Measurements from ENCODE around the gene ELFN1. TPM values are rescaled to one million over a fixed set of nuclear protein-coding genes. Genes with fewer than 3 reads are reported as not detected.

The ELFN1 gene
- total and polyA plus RNA-seq, 2 donors from 2014 or later = 3.5 to 3.8 TPM

DNA sequence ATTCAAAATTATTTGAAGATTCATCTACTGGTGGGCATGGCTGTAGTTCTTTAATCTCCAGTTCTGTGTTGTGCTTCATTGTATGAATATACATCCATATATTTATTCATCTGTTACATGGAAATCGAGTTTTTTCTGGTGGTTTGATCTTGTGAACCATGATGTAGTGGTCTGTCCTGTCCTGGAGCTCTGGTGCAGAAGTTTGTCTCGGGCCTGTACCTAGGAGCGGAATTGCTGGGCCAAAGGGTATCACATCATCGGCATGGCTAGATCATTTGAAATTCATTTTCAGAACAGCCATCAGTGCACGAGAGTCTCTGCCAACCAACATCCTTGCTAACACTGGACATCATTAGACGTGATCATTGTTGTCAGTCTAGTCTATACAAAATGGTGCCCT lies 107.0 kb downstream of the ELFN1 start:
- H3K9me3 ChIP-seq (ENCODE audit: control insufficient read depth in 2 of 3, insufficient read depth in 1 of 3, low read length in 3 of 3) = peaks cover 0 to 7% (median 0%) of the 10 kb centered on the region in 3 donors
- no peak overlapping the region for H3K27ac ChIP-seq (ENCODE audit: low read depth in 2 of 2, low read length in 2 of 2)
- no peaks in the 10 kb centered on the region for H3K36me3 ChIP-seq (ENCODE audit: control insufficient read depth in 2 of 3, insufficient read depth in 3 of 3, low read length in 3 of 3)
- FAIRE-seq (no peak), DNase-seq (peak in 1 of 5 donors; percentile 12)
- H3K9ac ChIP-seq (ENCODE audit: low read length in 3 of 3) = no peak overlapping the region
- H3K4me3 ChIP-seq (ENCODE audit: low read length in 3 of 3) = no peak overlapping the region
- H3K4me1 ChIP-seq (ENCODE audit: control insufficient read depth in 2 of 3, insufficient read depth in 2 of 3, low read depth in 1 of 3, low read length in 3 of 3) = no peaks in the 10 kb centered on the region
- H3K27me3 ChIP-seq (ENCODE audit: control insufficient read depth, insufficient read depth, low read length) = no peaks in the 10 kb centered on the region
- intact Hi-C loops (cut with DNase I) = no loop called here
- TF ChIP-seq, protein P1, sequence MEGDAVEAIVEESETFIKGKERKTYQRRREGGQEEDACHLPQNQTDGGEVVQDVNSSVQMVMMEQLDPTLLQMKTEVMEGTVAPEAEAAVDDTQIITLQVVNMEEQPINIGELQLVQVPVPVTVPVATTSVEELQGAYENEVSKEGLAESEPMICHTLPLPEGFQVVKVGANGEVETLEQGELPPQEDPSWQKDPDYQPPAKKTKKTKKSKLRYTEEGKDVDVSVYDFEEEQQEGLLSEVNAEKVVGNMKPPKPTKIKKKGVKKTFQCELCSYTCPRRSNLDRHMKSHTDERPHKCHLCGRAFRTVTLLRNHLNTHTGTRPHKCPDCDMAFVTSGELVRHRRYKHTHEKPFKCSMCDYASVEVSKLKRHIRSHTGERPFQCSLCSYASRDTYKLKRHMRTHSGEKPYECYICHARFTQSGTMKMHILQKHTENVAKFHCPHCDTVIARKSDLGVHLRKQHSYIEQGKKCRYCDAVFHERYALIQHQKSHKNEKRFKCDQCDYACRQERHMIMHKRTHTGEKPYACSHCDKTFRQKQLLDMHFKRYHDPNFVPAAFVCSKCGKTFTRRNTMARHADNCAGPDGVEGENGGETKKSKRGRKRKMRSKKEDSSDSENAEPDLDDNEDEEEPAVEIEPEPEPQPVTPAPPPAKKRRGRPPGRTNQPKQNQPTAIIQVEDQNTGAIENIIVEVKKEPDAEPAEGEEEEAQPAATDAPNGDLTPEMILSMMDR (IDR thresholded peaks at IDR 0.05; ENCODE audit: borderline replicate concordance, extremely low read depth, insufficient read depth) = no peak

DNA sequence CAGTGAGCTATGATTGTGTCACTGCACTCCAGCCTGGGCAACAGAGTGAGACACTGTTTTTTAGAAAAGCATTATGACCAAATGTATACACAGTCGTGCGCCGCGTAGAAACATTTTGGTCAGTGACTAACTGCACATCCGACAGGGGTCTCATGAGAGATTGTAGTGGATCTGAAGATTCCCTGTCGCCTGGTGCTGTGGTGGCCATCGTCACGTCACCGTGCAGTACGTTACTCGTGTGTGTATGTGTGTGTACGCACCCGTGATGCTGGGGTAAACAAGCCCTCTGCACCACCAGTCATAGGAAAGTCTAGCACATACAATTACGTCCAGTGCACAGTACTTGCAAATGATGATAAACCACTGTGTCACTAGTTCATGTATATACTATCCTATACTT lies 109.4 kb downstream of the ELFN1 start:
- FAIRE-seq (no peak), DNase-seq (peak in 1 of 5 donors; percentile 8)
- TF ChIP-seq, protein P1 (IDR thresholded peaks at IDR 0.05; ENCODE audit: borderline replicate concordance, extremely low read depth, insufficient read depth) = no peak
- no peak overlapping the region for H3K4me3 ChIP-seq (ENCODE audit: low read length in 3 of 3)
- H3K9ac ChIP-seq (ENCODE audit: low read length in 3 of 3) = no peak overlapping the region
- H3K9me3 ChIP-seq (ENCODE audit: control insufficient read depth in 2 of 3, insufficient read depth in 1 of 3, low read length in 3 of 3) = peaks cover 0 to 7% (median 0%) of the 10 kb centered on the region in 3 donors
- H3K36me3 ChIP-seq (ENCODE audit: control insufficient read depth in 2 of 3, insufficient read depth in 3 of 3, low read length in 3 of 3) = no peaks in the 10 kb centered on the region
- intact Hi-C loops (cut with DNase I) = no loop called here
- H3K4me1 ChIP-seq (ENCODE audit: control insufficient read depth in 2 of 3, insufficient read depth in 2 of 3, low read depth in 1 of 3, low read length in 3 of 3) = no peaks in the 10 kb centered on the region
- no peaks in the 10 kb centered on the region for H3K27me3 ChIP-seq (ENCODE audit: control insufficient read depth, insufficient read depth, low read length)
- no peak overlapping the region for H3K27ac ChIP-seq (ENCODE audit: low read depth in 2 of 2, low read length in 2 of 2)

DNA sequence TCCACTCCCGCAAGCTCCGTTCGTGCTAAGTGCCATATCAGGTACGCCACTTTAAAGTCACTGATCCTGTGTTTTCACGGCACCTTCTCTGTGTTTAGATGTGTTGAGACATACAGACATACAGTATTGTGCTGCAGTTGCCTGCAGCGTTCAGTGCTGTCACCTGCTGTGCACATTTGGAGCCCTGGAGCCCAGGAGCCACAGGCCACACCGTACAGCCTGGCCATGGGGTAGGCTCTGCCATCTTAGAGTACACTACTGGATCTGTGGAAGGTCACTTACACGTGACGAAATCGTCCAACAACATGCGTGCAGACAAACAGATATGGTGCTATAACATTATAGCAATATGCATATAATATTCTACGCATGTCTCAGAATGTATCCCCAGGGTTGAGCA lies 111.3 kb downstream of the ELFN1 start:
- no peaks in the 10 kb centered on the region for H3K4me1 ChIP-seq (ENCODE audit: control insufficient read depth in 2 of 3, insufficient read depth in 2 of 3, low read depth in 1 of 3, low read length in 3 of 3)
- no peaks in the 10 kb centered on the region for H3K27me3 ChIP-seq (ENCODE audit: control insufficient read depth, insufficient read depth, low read length)
- intact Hi-C loops (cut with DNase I) = no loop called here
- H3K27ac ChIP-seq (ENCODE audit: low read depth in 2 of 2, low read length in 2 of 2) = no peak overlapping the region
- no peak overlapping the region for H3K9ac ChIP-seq (ENCODE audit: low read length in 3 of 3)
- TF ChIP-seq, protein P1 (IDR thresholded peaks at IDR 0.05; ENCODE audit: borderline replicate concordance, extremely low read depth, insufficient read depth) = no peak
- no peaks in the 10 kb centered on the region for H3K36me3 ChIP-seq (ENCODE audit: control insufficient read depth in 2 of 3, insufficient read depth in 3 of 3, low read length in 3 of 3)
- H3K9me3 ChIP-seq (ENCODE audit: control insufficient read depth in 2 of 3, insufficient read depth in 1 of 3, low read length in 3 of 3) = peaks cover 0 to 8% (median 2%) of the 10 kb centered on the region in 3 donors
- DNase-seq = peak in 1 of 5 donors; percentile 8
- no peak for FAIRE-seq
- H3K4me3 ChIP-seq (ENCODE audit: low read length in 3 of 3) = no peak overlapping the region

DNA sequence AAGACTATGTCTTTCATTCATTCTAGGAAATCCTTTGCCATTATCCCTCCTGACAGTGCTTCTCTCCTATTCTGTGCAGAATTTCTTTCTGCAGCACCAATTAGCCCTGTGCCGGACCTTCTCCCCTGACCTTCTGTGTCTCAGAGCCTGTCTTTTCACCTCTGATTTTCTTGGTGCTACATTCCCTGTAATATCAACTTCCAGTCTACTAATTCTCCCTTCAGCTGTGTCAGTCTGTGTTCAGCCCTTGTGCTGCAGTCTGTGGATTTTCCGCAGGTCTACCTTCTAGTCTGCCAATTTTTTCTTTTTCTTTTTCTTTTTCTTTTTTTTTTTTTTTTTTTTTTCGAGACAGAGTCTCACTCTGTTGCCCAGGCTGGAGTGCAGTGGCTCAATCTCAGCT lies 115.8 kb downstream of the ELFN1 start:
- TF ChIP-seq, protein P1 (IDR thresholded peaks at IDR 0.05; ENCODE audit: borderline replicate concordance, extremely low read depth, insufficient read depth) = no peak
- intact Hi-C loops (cut with DNase I) = no loop called here

More for the DNA sequence above, 115.8 kb downstream of the ELFN1 start:
- Histone ChIP-seq H3K27ac (ENCODE audit: low read depth in 2 of 2, low read length in 2 of 2) (no peak overlapping the region), H3K4me3 (ENCODE audit: low read length in 3 of 3) (no peak overlapping the region), H3K9ac (ENCODE audit: low read length in 3 of 3) (no peak overlapping the region), H3K4me1 (ENCODE audit: control insufficient read depth in 2 of 3, insufficient read depth in 2 of 3, low read depth in 1 of 3, low read length in 3 of 3) (no peaks in the 10 kb centered on the region), H3K27me3 (ENCODE audit: control insufficient read depth, insufficient read depth, low read length) (no peaks in the 10 kb centered on the region), H3K9me3 (ENCODE audit: control insufficient read depth in 2 of 3, insufficient read depth in 1 of 3, low read length in 3 of 3) (peaks cover 0 to 5% (median 2%) of the 10 kb centered on the region in 3 donors), H3K36me3 (ENCODE audit: control insufficient read depth in 2 of 3, insufficient read depth in 3 of 3, low read length in 3 of 3) (no peaks in the 10 kb centered on the region)
- no peak for FAIRE-seq
- DNase-seq = no peak

Data from kidney (tissue), 14 donors.